Tibial artery (tissue), 4 donors: Measurements from ENCODE around the gene ZDHHC12.
"Not testable (repeated sequence)": the region's sequence is repeated elsewhere in the genome, so short reads cannot be mapped to it uniquely, and the experiment has no call there.

ENCODE experiments used
- DNase-seq, 2 donors: peaks; one replicate each; pipeline ENCODE4 v3.0.0-alpha.2; 2019
- H3K27ac ChIP-seq, 2 donors: fragments of 200-600 bp; sonication (generic) in 1 of 2; 1 replicate in 1 of 2; 2 replicates in 1 of 2; pipeline ENCODE4 v1.5.1; 2018 to 2019; ENCODE audit warnings: mild to moderate bottlenecking in 1 of 2
- H3K27me3 ChIP-seq, 2 donors: fragments of 200-600 bp; sonication (generic) in 1 of 2; one replicate each; pipeline versions ENCODE4 v1.5.1 to v1.6.0; 2016 to 2019
- H3K36me3 ChIP-seq, 3 donors: fragments of 200-600 bp; sonication (generic) in 2 of 3; one replicate each; pipeline ENCODE4 v1.5.1; 2016 to 2019; ENCODE audit warnings: mild to moderate bottlenecking in 2 of 3
- H3K4me1 ChIP-seq, 4 donors: fragments of 200-600 bp; sonication (generic) in 2 of 4; 1 replicate in 3 of 4; 2 replicates in 1 of 4; pipeline ENCODE4 v1.5.1; 2016 to 2019
- H3K4me3 ChIP-seq, 2 donors: fragments of 200-600 bp; sonication (generic) in 1 of 2; 1 replicate in 1 of 2; 2 replicates in 1 of 2; pipeline ENCODE4 v1.5.1; 2018 to 2019; ENCODE audit warnings: mild to moderate bottlenecking in 2 of 2
- H3K9me3 ChIP-seq, 3 donors: fragments of 200-600 bp; sonication (generic) in 1 of 3; one replicate each; pipeline ENCODE4 v1.5.1; 2016 to 2019
- CTCF ChIP-seq, 2 experiments: fragments of 200-600 bp in 1 of 2; fragments of 450-650 bp in 1 of 2; IDR thresholded peaks; one replicate each; pipeline ENCODE4 v1.5.1; 2017 to 2019; ENCODE audit warnings: antibody characterized with exemption in 2 of 2, mild to moderate bottlenecking in 1 of 2, moderate library complexity in 1 of 2
- intact Hi-C: fragments of 100-400 bp; cut with DNase I; formaldehyde crosslinking; loops from one replicate; pipeline ENCODE4 v1.15.0; 2023; ENCODE audit warnings: low total_unique reads

Gene ZDHHC12

GRCh38 chr9:128702445-128702948 lies 21.4 kb downstream of the ZDHHC12 start, which contains the start of gene PKN3:
Gene PKN3 (plus strand): TSS chr9:128702503. CDS start chr9:128702916, 413 bp downstream.
- intact Hi-C loops = no loop called here
- Histone ChIP-seq H3K4me3 (peak within 1 kb of the TSS; percentile 72), H3K36me3 (no peaks in the 10 kb centered on the region), H3K4me1 (peaks cover 0 to 21% (median 10%) of the 10 kb centered on the region in 4 donors), H3K9me3 (no peaks in the 10 kb centered on the region), H3K27me3 (no peaks in the 10 kb centered on the region), H3K27ac (peak within 1 kb of the TSS; percentile 70 to 80)
- peak; percentile 80 to 90 for DNase-seq
- peak; percentile 84 to 86 for TF ChIP-seq CTCF (IDR thresholded peaks at IDR 0.05)

DNA sequence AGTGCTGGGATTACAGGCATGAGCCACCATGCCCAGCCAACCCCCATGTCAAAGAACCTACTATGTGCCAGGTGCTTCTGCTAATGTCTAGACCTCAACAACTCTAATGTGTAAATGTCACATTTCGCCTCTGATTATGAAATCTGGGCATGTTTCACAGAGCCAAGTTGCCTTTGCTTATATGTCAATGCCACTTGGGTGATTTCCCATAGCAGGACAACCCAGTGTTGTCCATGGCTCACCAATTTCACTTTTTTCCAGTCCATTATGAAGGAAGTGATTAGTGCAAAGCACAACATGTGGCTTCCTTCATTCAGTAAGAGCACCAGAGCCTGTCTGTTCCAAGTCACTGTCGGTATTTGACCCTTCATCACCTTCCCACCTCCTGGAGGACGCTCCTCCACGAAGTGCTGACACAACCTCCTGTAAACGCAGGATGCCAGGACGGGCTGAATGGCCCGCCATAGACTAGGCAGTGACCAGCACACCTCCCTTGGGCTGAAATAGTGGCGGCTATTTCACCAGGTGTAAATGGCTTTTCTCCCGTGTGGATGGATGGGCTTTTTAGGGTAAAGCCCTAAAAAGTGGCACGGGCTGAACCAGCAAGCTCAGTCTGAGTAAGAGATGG lies 22.6 kb downstream of the ZDHHC12 start:
- TF ChIP-seq CTCF (IDR thresholded peaks at IDR 0.05) = no peak
- H3K4me3 ChIP-seq = no peak overlapping the region
- H3K27me3 ChIP-seq = no peaks in the 10 kb centered on the region
- no peak overlapping the region for H3K27ac ChIP-seq
- DNase-seq = peak in 1 of 2 donors; percentile 42
- intact Hi-C loops = no loop called here
- H3K9me3 ChIP-seq = no peaks in the 10 kb centered on the region
- peaks cover 0 to 23% (median 11%) of the 10 kb centered on the region in 4 donors for H3K4me1 ChIP-seq
- peaks cover 0 to 6% (median 6%) of the 10 kb centered on the region in 3 donors for H3K36me3 ChIP-seq

DNA sequence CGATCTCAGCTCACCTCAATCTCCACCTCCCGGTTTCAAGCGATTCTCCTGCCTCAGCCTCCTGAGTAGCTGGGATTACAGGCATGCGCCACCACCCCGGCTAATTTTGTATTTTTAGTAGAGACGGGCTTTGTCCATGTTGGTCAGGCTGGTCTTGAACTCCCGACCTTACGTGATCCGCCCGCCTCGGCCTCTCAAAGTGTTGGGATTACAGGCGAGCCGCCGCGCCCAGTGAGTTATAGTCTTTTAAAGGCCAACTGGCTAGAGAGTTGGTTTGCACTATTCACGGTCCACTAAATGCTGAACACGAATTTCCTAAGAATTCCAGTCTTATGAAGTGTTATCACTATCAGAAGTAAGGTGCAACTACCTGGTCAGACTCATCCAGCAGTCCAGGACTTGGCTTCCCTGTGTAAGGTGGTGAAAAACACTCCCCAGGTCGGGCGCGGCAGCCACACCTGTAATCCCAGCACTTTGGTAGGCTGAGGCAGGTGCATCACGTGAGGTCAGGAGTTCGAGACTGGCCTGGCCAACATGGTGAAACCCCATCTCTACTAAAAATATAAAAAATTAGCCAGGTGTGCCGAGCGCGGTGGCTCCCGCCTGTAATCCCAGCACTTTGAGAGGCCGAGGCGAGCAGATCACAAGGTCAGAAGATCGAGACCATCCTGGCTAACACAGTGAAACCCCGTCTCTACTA lies 24.7 kb downstream of the ZDHHC12 start:
- Histone ChIP-seq H3K36me3 (peaks cover 10 to 24% (median 24%) of the 10 kb centered on the region in 3 donors), H3K4me1 (peaks cover 0 to 23% (median 11%) of the 10 kb centered on the region in 4 donors)
- H3K4me3 ChIP-seq, intact Hi-C loops, H3K27ac ChIP-seq, H3K27me3 ChIP-seq, H3K9me3 ChIP-seq: not testable (repeated sequence)
- DNase-seq = peak in 1 of 2 donors; percentile 20

- Histone ChIP-seq H3K36me3 (peaks cover 31 to 46% (median 45%) of the 10 kb centered on the region in 3 donors), H3K27ac (peak overlapping the region in 1 of 2 donors; percentile 57), H3K4me3 (no peak overlapping the region), H3K9me3 (no peaks in the 10 kb centered on the region), H3K27me3 (no peaks in the 10 kb centered on the region), H3K4me1 (peaks cover 0 to 14% (median 4%) of the 10 kb centered on the region in 4 donors)
- no peak for DNase-seq
- no peak for TF ChIP-seq CTCF (IDR thresholded peaks at IDR 0.05)
- intact Hi-C loops = no loop called here
Observed at GRCh38 chr9:128696923-128697707, 26.8 kb downstream of the ZDHHC12 start.

- TF ChIP-seq CTCF (IDR thresholded peaks at IDR 0.05) = no peak
- Histone ChIP-seq H3K4me3 (no peak overlapping the region), H3K9me3 (no peaks in the 10 kb centered on the region), H3K4me1 (peaks cover 0 to 25% (median 15%) of the 10 kb centered on the region in 4 donors), H3K27ac (no peak overlapping the region), H3K27me3 (no peaks in the 10 kb centered on the region), H3K36me3 (peaks cover 39 to 55% (median 50%) of the 10 kb centered on the region in 3 donors)
- DNase-seq = no peak
- intact Hi-C loops = no loop called here
Observed at GRCh38 chr9:128694344-128694743, 29.6 kb downstream of the ZDHHC12 start.

GRCh38 chr9:128693738-128694137 lies 30.2 kb downstream of the ZDHHC12 start:
- H3K27ac ChIP-seq, H3K27me3 ChIP-seq, intact Hi-C loops, DNase-seq, H3K9me3 ChIP-seq, H3K4me3 ChIP-seq: not testable (repeated sequence)
- H3K4me1 ChIP-seq = peaks cover 0 to 25% (median 15%) of the 10 kb centered on the region in 4 donors
- peaks cover 39 to 55% (median 50%) of the 10 kb centered on the region in 3 donors for H3K36me3 ChIP-seq
